GM12878 (cell line): Measurements from ENCODE around the gene RBMS1.

Experiments used
- YBX1 ChIP-seq: fragments of 450-650 bp; IDR thresholded peaks from 2 replicates; pipeline ENCODE4 v1.6.1; 2016; ENCODE audit warnings: antibody characterized with exemption
- TF ChIP-seq, protein P1 (sequence below), 3 experiments: IDR thresholded peaks in 2 of 3; conservative IDR thresholded peaks in 1 of 3; 2 replicates each; pipeline ENCODE4 v1.5.1; 2011; ENCODE audit warnings: low read depth in 3 of 3, low read length in 3 of 3, mild to moderate bottlenecking in 3 of 3, control low read depth in 2 of 3, moderate library complexity in 2 of 3, inconsistent platforms in 1 of 3, mixed read lengths in 1 of 3; ENCODE audit not compliant: control insufficient read depth in 2 of 3, insufficient read depth in 1 of 3; ENCODE audit errors: extremely low read depth in 1 of 3

DNA sequence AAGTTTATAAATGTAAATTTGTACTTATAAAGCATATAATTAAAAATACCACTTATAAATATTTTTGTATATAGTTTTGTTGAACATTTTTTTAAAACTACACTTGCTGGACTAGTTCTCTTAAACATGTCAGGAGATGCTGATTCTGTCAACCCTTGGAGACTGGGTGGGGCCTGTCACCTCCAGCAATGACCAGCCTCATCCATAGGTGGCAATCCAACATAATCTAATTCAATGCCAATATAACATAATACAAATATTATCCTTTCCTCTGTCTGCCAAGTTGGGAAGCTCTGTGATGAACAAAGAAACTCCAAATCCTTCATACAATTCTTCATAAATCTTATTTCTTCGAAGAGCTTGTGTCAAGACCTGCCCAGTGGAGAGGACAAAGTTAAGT lies 140.4 kb downstream of the RBMS1 start:
- no peak for TF ChIP-seq YBX1
- TF ChIP-seq, protein P1, sequence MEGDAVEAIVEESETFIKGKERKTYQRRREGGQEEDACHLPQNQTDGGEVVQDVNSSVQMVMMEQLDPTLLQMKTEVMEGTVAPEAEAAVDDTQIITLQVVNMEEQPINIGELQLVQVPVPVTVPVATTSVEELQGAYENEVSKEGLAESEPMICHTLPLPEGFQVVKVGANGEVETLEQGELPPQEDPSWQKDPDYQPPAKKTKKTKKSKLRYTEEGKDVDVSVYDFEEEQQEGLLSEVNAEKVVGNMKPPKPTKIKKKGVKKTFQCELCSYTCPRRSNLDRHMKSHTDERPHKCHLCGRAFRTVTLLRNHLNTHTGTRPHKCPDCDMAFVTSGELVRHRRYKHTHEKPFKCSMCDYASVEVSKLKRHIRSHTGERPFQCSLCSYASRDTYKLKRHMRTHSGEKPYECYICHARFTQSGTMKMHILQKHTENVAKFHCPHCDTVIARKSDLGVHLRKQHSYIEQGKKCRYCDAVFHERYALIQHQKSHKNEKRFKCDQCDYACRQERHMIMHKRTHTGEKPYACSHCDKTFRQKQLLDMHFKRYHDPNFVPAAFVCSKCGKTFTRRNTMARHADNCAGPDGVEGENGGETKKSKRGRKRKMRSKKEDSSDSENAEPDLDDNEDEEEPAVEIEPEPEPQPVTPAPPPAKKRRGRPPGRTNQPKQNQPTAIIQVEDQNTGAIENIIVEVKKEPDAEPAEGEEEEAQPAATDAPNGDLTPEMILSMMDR (IDR thresholded peaks at IDR 0.05 in 2 of 3, conservative IDR thresholded peaks at IDR 0.05 in 1 of 3; ENCODE audit: control insufficient read depth in 2 of 3, extremely low read depth in 1 of 3, insufficient read depth in 1 of 3, low read depth in 3 of 3, low read length in 3 of 3) = peak; percentile 28 to 44 (median 39); a peak in 5 of 6 replicates
